ACC112 (cell line): ENCODE data around the gene TIPIN.

Source experiments
- H2AFZ ChIP-seq: fragments of 200-600 bp; sonication (generic); one replicate; pipeline ENCODE4 v1.6.0; 2017; ENCODE audit warnings: antibody characterized with exemption, low read length; ENCODE audit not compliant: unreplicated experiment
- H3K27ac ChIP-seq: fragments of 200-600 bp; sonication (generic); 2 replicates; pipeline ENCODE4 v1.5.1; 2014; ENCODE audit warnings: low read depth, mild to moderate bottlenecking, antibody characterized with exemption, low read length, moderate library complexity
- H3K27me3 ChIP-seq: fragments of 200-600 bp; sonication (generic); 2 replicates; pipeline ENCODE4 v1.6.1; 2014; ENCODE audit warnings: mild to moderate bottlenecking, antibody characterized with exemption, low read length, moderate library complexity, mixed read lengths; ENCODE audit not compliant: insufficient read depth
- H3K36me3 ChIP-seq: fragments of 200-600 bp; sonication (generic); 2 replicates; pipeline ENCODE4 v1.6.1; 2016; ENCODE audit warnings: mild to moderate bottlenecking, antibody characterized with exemption, low read length, moderate library complexity, mixed read lengths; ENCODE audit not compliant: insufficient read depth
- H3K4me1 ChIP-seq: fragments of 200-600 bp; sonication (generic); one replicate; pipeline ENCODE4 v1.6.1; 2016; ENCODE audit warnings: low read length, mixed read lengths; ENCODE audit not compliant: insufficient read depth, unreplicated experiment, control insufficient read depth
- H3K4me3 ChIP-seq: fragments of 200-600 bp; sonication (generic); 2 replicates; pipeline ENCODE4 v1.5.1; 2014; ENCODE audit warnings: mild to moderate bottlenecking, low read depth, low read length
- H3K79me2 ChIP-seq: fragments of 200-600 bp; sonication (generic); one replicate; pipeline ENCODE4 v1.6.0; 2016; ENCODE audit warnings: low read length; ENCODE audit not compliant: control insufficient read depth, unreplicated experiment, insufficient read depth

TIPIN gene

DNA sequence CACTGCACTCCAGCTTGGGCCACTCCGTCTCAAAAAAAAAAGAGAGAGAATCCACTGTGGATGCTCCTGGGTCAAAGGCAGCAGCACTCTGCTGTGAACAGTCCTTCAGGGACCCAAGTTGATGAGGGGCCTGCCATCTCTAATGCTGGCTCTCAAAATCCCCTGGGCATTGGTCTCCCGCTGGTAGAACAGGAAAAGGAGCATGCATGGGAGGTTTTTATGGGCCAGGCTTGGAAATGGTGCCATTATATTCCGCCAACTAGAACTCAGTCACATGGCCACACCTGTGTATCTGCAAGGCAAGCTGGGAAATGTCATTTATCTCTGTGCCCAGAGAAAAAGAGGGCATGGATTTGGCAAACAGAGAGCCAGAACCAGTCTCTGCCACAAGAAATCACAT, 66.5 kb downstream of the TIPIN start:
- Histone ChIP-seq H3K79me2 (peaks cover 1% of the 10 kb centered on the region), H3K4me1 (peaks cover 12% of the 10 kb centered on the region), H3K4me3 (no peak overlapping the region), H3K27ac (no peak overlapping the region), H3K27me3 (no peaks in the 10 kb centered on the region), H2AFZ (no peak overlapping the region), H3K36me3 (no peaks in the 10 kb centered on the region)

DNA sequence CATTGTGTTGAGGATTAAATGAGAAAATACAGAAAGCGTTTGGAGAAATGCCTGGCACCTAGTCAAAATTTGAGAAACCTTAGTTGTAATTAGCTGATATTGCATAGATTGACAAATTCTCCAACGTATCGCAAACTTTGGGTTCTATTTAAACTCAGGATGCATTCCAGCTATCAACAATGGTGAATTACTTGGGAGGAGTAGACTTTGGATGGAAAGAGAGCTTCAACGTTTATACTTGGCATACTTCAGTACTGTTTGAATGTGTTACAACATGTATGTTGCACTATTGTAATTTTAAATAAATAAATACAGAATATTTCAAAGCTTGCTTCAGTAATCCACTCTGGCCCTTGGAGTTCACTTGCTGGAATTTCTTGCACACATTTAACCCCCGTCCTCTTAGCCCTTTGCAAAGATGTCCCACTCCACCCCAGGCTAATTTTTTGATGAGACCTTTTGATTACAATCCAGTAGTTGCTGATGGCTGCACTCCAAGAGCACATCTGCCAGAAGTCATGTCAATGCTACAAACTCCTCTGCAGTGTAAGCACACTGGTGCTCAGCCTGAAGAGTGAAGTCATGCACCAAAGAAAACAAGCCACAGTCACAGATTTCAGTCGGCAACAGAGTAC, 67.8 kb downstream of the TIPIN start:
- H3K27ac ChIP-seq = no peak overlapping the region
- no peak overlapping the region for H2AFZ ChIP-seq
- H3K4me1 ChIP-seq = peaks cover 10% of the 10 kb centered on the region
- H3K36me3 ChIP-seq = no peaks in the 10 kb centered on the region
- H3K27me3 ChIP-seq = no peaks in the 10 kb centered on the region
- no peak overlapping the region for H3K4me3 ChIP-seq
- no peaks in the 10 kb centered on the region for H3K79me2 ChIP-seq

- no peaks in the 10 kb centered on the region for H3K79me2 ChIP-seq
- H3K4me3 ChIP-seq = no peak overlapping the region
- H3K4me1 ChIP-seq = peaks cover 10% of the 10 kb centered on the region
- H2AFZ ChIP-seq = no peak overlapping the region
- H3K36me3 ChIP-seq = no peaks in the 10 kb centered on the region
- H3K27ac ChIP-seq = no peak overlapping the region
- no peaks in the 10 kb centered on the region for H3K27me3 ChIP-seq
Observed at GRCh38 chr15:66288093-66288492, 68.4 kb downstream of the TIPIN start.

- no peak overlapping the region for H2AFZ ChIP-seq
- no peaks in the 10 kb centered on the region for H3K27me3 ChIP-seq
- H3K4me1 ChIP-seq = peaks cover 9% of the 10 kb centered on the region
- no peak overlapping the region for H3K4me3 ChIP-seq
- H3K79me2 ChIP-seq = no peaks in the 10 kb centered on the region
- H3K27ac ChIP-seq = no peak overlapping the region
- H3K36me3 ChIP-seq = no peaks in the 10 kb centered on the region
Observed at GRCh38 chr15:66287461-66288057, 68.9 kb downstream of the TIPIN start.
